GM21447 (cell line): ENCODE measurements around the gene HNRNPUL2.

Experiments used
- ATAC-seq: cut with Tn5 transposase; IDR thresholded peaks from one replicate; pipeline ENCODE4 v1.9.1; 2021; ENCODE audit not compliant: unreplicated experiment

HNRNPUL2 gene

DNA sequence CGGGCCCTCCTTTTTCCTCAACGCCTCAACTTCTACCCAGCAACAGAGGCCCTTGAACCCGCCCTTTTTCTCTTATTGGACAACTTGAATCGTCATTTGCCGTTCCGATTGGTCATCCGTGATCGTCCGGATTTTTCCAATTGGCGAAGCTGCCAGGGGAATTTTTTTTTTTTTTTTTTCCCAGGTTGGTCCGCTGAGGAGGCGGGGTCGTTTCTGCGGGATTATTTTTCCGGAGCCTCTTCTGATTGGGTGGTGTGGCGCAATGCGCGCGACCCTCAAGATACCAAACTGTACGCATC is 564 bp upstream of the HNRNPUL2 start:
- peak; percentile 52 for ATAC-seq

DNA sequence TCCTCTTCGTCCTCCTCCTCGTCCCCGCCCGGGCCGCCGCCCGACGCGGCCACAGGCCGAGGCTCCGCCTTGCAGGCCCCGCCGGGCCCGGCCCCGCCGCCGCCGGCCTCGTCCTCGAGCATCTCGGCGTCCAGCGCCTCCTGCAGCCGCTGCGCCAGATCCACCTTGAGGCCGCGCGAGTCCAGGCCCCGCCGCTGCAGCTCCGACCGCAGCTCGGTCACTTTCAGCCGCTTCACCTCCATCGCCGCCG is 417 bp downstream of the HNRNPUL2 start:
- no peak for ATAC-seq

DNA sequence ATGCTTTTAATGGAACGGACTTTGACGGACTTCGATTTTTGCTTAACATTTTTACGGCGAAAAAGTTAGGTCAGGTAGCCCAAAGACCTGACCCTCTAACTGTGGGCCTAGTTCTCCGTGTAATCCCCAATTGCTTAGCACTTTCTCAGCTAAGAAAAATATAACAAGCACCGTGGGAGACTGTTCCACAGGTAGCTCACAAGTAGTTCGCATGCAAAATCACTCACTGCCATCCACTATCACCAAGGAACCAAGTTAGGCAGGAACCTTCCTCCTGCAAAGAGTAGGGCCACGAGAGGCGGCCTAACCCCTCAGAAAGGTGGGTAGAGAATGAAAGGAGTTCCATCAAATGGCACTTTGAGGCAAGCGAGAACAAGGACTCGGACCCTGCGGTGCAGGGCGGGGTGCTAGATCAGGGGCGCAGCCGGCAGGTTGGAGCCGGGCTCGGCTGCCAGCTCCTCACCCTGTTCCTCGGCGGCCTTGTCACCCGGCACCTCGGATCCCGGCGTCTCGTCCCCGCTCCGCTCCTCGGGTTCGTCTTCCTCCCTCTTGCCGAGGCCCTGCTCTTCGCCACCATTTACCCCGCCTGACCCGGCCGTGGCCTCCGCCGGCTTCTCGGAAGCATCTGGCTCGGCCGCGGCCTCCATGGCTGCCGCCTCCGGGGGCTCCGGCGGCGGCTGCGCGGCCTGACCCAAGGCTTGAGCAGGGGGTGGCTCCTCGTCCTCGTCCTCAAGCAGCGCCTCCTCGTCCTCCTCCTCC is 922 bp downstream of the HNRNPUL2 start:
- no peak for ATAC-seq

DNA sequence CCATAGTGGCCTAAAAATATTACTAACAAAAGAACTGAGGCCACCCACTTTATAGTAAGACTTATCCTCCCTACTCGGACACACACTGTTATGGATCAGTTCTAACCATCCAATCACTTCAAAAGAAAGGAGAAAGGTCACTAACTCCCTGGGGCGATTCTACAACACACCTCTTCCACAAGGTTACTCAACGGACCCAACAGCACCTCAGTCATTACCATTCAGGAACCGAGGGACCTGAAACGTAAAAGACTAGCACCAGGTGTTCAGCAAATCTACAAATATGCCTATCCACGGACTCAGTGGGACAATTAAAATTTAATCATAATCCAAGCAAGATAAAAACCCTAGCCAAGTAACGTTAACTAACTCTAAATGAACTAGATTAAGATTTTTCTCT is 1.6 kb downstream of the HNRNPUL2 start:
- ATAC-seq: no peak

DNA sequence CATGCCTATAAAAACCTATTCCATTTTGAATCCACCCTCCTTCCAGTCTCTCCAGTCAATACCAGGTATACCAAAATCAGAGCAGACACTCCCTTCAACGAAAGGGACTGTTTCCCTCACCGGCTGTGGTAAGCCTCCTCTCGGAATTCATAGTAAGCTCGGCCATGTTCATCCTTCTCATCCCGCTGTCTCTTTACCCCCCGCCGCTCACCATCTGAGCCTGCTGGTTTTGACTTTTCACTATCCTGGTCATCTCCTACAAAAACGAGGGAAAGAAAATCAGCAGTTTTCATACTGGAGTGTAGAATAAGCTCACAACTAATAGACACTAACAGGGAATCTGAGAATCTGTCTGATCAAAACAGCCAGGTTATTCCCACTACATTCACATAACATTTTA is 3.1 kb downstream of the HNRNPUL2 start:
- ATAC-seq: no peak

DNA sequence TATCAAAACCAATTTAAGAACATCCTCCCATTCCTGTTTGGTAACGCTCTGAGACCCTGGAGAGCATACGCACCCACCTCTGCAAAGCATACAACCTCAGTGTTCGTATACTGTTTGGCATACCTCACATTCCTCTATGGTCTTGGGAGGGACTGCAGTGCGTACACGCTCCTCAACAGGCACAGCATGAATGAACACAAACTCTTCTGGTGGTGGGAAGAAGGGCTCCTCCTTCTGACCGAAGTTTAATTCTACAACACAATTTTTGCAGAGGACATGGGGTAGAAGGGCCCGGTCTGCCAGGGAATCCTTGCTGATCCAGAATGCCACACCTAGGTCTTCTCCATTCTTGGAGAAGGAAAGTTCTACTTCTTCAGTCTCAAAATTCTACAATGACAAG is 5.3 kb downstream of the HNRNPUL2 start:
- no peak for ATAC-seq

DNA sequence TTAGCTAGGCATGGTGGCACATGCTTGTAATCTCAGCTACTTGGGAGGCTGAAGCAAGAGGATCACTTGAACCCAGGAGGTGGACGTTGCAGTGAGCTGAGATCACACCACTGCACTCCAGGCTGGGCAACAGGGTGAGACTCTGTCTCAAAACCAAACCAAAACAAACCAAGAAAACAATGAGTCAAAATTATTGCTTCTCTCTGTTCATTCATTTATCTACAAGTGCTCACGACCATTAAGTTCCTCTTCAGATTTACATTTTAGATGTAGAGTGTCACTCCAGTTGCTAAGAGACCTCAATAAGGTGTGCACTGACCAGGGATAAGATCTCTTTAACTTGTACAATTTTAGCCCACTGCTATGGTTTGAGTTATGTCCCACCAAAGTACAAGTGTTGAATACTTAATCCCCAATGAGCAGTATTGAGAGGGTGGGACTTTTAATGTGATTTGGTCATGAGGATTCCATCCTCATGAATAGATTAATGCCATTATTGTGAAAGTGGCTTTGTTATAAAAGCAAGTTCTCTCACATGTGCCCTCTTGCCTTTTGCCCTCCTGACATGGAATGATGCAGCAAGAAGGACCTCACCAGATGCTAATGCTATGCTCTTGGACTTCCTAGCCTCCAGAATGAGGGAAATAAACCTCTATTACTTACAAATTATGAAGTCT is 7.8 kb downstream of the HNRNPUL2 start:
- no peak for ATAC-seq

DNA sequence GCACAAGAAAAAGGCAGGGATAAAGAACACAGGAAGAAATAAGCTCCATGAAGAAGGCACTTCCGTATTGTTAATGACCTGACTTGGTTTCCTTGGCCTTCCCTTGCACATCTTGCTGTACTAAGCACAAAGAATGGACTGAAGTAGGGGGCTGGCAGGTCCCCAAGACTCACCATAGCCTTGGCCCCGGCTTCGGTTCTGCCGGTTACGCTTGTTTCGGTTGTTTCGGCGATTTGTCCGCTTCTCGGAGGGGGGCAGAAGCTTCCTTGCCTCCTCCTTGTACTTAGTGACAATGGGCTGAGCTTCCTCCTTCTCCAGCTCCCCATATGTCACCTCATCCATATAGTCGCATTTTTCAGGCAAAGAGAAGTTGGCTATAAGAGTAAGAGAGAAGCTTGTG is 10.4 kb downstream of the HNRNPUL2 start:
- ATAC-seq: no peak

DNA sequence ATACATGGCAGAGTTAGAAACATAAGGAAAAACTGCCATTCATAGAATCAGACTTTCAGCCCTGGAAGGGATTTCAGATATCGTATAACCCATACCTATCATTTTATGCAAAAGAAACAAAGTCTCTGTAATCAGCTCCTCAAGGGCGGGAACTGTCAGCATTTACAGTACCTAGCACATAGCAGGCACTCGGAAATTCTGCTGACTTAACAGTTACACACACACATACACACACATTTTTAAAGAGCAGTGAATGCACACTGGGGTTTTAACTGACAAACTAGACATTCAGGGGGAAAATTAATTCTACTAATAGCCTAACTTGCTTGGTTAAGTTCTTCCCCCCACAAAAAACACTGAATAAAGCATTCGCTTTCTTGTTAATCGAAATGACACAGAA is 11.1 kb downstream of the HNRNPUL2 start:
- no peak for ATAC-seq

DNA sequence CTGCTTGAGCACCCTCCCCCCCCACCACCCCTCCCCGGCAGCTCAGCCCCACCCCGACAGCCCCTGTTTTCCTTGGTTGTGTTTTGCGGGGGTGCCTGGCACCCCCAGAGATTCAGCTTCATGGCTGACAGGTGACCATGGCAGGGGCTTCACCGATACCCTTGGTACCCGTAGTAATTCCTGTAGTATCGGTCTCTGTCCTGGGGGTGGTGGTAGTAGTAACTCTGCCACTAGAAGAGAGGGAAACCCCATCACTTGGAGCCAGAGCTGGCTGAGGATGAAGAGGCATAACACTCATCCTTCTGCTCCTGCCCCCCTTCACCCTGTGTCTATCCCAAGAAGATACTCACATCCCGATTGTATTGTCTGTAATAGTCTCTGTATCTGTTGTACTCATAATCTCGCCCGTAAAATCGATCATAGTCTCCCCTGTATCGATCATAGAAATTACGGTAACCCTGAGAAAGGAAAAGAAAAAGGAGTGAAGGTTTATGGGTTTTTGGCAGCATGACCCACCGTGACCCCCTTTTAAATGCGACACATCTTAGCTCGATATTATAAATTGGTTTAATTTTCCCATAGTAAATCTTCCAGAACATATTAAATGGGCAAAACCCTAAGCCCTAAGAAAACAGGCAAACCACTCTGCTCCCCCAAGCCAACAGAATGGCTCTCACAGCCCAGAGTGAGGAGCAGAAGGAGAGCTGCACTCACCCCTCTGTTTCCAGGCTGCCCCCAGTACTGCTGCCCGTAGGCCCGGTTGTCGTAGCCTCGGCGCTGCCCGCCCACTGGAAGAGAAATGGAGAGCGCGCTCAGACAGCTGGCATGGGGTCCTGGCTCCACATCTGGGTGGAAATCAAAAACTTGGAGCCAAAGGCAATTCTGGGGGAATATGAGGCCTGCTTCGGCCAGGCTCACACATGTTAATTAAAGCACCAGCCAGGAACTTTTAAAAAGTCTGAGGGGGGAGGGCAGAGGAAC is 11.8 kb downstream of the HNRNPUL2 start:
- ATAC-seq: no peak

DNA sequence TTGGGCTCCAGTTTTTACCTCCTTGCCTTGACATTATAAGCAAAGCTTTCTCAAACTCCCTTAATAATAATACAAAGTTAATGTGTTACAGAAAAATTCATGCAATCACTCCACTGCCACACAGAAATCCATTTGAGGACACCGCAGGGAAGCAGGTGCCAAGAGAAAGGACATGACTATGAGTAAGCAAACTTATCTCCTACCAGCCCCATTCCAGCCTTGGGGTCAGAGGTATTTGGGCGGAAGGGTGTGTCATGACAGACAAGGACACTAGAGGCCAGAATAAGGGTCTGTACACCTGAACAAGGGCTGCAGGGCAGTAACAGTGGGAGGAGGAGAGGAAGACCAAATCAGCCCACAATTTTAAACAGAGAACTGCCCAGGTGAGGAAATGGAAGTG is 13.9 kb downstream of the HNRNPUL2 start:
- no peak for ATAC-seq

DNA sequence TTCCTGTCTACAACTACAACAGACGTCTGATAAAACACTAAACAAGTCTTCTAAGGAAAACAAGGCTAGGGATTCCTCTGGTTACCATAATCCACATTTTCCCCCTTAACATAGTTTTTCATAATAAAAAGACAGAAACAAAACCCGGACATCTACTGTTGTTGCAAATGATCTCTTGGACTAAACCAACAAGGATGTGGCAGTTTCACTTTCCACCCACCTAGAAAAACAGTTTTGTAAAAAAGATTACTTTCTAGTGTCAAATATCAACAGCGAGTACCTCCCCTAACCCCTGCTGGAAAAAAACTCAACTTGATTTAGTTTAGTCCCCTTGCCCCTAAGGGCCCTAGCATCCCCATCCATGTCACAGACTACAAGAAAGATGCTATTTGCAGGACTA is 14.4 kb downstream of the HNRNPUL2 start:
- ATAC-seq: no peak

DNA sequence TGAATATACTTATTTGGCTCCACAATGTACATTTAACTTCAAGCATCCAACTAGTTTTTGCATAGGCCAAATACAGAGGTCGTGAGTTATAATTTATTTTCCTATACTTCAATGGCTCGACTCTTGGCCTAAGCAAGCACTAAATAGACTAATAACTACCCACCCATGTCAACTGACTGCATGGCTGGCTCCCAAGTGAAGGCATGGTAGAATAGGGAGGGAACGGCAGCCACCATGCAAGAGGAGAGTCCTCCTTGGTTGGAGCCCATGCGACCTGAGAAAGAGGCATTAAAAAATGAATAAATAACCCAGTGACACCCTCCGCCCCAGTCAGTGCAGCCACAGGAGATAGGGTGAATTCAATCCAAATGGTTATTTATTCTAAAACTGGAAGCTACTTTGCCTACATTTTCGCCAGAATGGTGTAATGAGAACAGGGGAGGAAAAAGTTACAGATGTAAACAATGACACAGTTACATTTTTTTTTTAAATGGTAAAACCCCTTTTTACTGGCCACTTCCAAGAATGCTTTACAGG is 14.9 kb downstream of the HNRNPUL2 start:
- ATAC-seq: no peak

DNA sequence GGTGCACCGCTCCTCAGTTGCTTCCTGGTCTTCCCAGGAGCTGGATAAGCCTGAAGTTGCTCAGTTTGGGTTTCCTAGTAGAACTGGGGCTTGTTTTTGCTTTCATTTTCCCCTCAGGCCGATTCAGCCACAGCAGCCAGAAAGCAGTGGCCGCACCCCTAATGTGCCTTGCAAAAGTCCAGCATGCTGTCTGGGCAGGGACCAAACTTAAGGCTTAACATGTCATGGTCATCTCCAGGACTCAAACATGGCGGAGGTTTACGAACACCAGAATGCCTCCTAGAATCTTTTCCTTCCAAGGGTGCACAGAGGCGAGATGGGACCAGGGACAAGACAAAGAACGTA is 17.3 kb downstream of the HNRNPUL2 start:
- ATAC-seq: no peak

DNA sequence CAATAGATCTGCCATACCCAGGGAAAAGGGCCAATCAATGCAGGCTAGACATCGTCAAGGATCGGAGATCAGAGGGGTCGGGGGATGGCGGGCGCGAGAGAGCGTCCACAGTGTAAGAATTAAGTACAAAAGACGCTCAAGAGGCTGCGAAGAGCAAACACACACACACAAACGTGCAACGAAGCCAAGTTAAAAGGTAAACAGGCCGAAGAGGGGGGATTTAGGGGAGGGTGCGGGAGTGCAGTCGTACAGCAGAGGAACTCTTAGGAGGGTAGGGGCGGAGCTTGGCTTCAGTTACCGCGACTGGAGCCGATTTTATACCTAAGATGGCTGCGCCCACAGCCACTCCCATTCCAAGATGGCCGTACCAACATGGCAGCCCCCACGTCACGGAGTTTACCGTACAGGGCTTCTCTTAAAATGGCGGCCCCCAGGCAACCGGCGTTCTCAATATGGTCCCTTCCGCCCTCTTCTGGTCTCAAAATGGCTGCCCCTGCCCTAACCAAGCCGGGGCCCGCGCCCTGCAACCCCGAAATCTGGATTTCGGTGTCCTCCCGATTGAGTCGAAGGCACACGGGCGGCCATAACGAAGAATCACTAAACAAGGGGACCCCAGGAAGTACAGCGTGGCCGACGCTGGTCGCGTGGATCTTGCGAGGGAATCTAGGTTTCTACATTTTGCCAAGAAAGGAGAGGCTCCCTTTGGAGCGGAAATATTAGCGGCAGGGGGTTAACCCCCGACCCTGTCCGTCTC is 17.8 kb downstream of the HNRNPUL2 start:
- peak; percentile 65 for ATAC-seq

DNA sequence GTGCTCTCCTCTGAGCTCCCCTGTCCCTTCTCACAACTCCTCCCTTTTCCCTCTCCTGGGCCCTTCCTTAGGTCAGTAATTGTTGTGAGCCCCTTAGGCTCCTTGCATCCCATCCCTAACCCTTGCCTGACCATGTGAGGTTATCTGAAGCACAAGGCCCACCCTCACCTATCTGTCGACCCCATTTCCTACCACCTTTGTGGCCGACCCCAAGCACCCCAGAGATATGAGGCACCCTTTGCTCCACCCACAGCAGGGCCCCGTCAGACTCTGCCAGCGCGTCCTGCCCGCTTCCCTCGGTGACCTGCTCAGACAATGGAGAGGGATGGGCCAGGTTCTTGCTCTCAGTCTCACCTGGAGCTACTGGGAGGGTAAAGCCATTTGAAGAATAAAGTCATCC is 18.5 kb downstream of the HNRNPUL2 start:
- ATAC-seq: no peak

DNA sequence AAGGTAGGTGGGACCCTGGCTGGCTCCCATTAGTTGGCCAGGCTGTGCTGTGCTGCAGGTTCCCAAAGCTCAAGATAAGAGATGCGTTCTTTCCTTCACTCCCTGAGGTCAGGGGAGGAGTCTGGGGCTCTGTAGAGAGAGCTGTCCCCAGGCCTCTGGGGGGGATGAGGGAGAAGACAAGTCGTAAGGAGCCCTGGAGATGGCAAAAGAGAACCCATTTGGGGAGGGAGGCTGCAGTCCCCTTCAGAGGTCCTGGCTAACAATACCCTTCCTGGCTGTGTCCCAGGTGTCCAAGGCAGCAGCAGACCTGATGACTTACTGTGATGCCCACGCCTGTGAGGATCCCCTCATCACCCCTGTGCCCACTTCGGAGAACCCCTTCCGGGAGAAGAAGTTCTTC is 18.9 kb downstream of the HNRNPUL2 start:
- ATAC-seq: no peak

DNA sequence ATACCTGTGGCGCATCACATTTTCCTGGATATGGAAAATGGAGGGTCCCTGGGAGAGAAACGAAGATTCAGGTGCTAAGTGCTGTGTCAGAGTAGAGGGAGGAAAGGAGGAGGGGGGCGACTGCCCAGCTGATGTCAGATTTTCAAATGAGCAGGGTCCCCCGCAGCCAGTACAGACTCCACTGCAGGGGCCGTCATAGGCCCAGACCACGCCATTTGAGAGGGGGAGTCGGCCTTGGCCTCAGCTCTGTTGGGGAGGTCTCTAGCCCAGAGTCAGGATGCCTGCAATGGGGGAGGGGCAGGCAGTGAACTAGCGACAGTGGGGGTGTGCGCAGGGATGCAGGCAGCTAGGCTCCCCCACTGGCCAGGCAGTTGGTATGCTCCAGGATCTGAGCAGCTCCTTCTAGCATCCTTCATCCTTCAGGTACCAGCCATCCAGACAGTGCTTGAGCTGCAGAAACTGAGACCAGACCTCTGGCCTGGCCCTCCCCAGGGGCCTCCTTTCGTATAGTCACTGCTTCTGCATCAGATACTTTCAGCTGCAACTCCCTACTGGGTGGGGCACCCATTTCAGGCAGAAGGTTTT is 19.9 kb downstream of the HNRNPUL2 start, which contains the start of the genes BSCL2 and GNG3:
TSS of gene BSCL2 (minus strand) at position 148 of the 585 bp plus-strand sequence. CDS start 229 bp downstream, outside the sequence.
TSS of gene GNG3 (plus strand) at position 400 of the 585 bp plus-strand sequence. CDS start 620 bp downstream, outside the sequence.
- ATAC-seq: no peak

DNA sequence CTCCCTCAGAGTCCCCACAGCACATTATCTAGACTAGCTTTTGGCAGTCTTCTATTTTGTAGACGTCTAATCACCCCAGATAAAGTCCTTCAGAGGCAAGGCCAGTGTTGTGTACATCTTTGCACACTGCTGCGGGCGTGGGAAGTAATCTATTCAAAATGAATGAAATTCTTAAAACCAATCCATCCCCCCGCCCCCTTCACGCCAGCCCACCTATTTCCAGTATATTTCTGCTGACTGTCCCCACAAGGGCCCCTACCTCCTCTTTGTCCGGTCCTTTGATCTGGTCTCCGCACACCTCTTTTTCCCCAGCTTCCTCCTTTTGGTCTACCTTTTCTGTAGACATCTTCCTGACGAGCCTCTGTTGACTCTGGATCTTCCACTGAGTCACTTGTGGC is 20.4 kb downstream of the HNRNPUL2 start:
- ATAC-seq: no peak
